H1 (cell line): ENCODE data around the gene RAB44. TPM values are rescaled to one million over a fixed set of nuclear protein-coding genes. Genes with fewer than 3 reads are reported as not detected.

Source experiments
- CTCF ChIA-PET: fragments of 300-600 bp; sonication (Branson Sonifier 250); formaldehyde crosslinking; loops from one replicate; lab custom pipeline; 2021; ENCODE audit not compliant: partially characterized antibody; lab: Charles Lee
- POLR2A ChIA-PET: fragments of 300-600 bp; sonication (Branson Sonifier 250); formaldehyde crosslinking; loops from one replicate; lab custom pipeline; 2021; ENCODE audit warnings: inconsistent platforms; ENCODE audit not compliant: partially characterized antibody; lab: Charles Lee
- DNase-seq, 2 experiments: peaks; one replicate each; pipeline versions ENCODE4 v3.0.0 to v3.0.0-alpha.2; 2010 to 2022; ENCODE audit warnings: low spot score in 2 of 2, low read depth in 1 of 2, mixed read lengths in 1 of 2
- FAIRE-seq: peaks from 2 replicates; lab custom pipeline; 2011; peaks lifted over from hg19 to GRCh38; lab: Jason Lieb, UNC
- H2AFZ ChIP-seq: 2 replicates; pipeline ENCODE4 v1.8.1; 2012; ENCODE audit warnings: low read length, inconsistent platforms
- H2AK5ac ChIP-seq: 2 replicates; pipeline ENCODE4 v1.6.1; 2013; ENCODE audit warnings: low read depth, low read length
- H2BK120ac ChIP-seq: replicated peaks from 2 replicates; pipeline ENCODE3; 2013; ENCODE audit warnings: low read depth, low read length, inconsistent platforms
- H2BK12ac ChIP-seq: 2 replicates; pipeline ENCODE4 v1.6.1; 2013; ENCODE audit warnings: low read depth, low read length
- H2BK15ac ChIP-seq: 2 replicates; pipeline ENCODE4 v1.6.1; 2013; ENCODE audit warnings: low read length
- H2BK20ac ChIP-seq: 2 replicates; pipeline ENCODE4 v1.6.1; 2013; ENCODE audit warnings: low read length
- H2BK5ac ChIP-seq: 2 replicates; pipeline ENCODE4 v1.6.1; 2013; ENCODE audit warnings: low read depth, low read length
- H3K14ac ChIP-seq: 2 replicates; pipeline ENCODE4 v1.6.1; 2013; ENCODE audit warnings: inconsistent platforms; ENCODE audit not compliant: insufficient read length
- H3K18ac ChIP-seq: 2 replicates; pipeline ENCODE4 v1.6.1; 2013; ENCODE audit warnings: low read length; ENCODE audit errors: extremely low read depth
- H3K23ac ChIP-seq: 2 replicates; pipeline ENCODE4 v1.6.1; 2013; ENCODE audit warnings: inconsistent platforms; ENCODE audit not compliant: insufficient read length
- H3K23me2 ChIP-seq: 2 replicates; pipeline ENCODE4 v1.6.1; 2013; ENCODE audit warnings: low read depth, low read length
- H3K27ac ChIP-seq: 2 replicates; pipeline ENCODE4 v1.6.1; 2011; ENCODE audit warnings: low read depth, low read length, inconsistent platforms
- H3K27me3 ChIP-seq, 4 experiments: replicated peaks in 1 of 4; 1 replicate in 1 of 4; 2 replicates in 3 of 4; pipeline versions ENCODE4 v1.6.1 to v1.8.1; 2011 to 2013; ENCODE audit warnings: low read length in 3 of 4, mild to moderate bottlenecking in 3 of 4, inconsistent platforms in 2 of 4, mixed read lengths in 2 of 4, moderate library complexity in 1 of 4; ENCODE audit not compliant: control insufficient read depth in 3 of 4, insufficient read depth in 3 of 4; ENCODE audit errors: extremely low read depth in 1 of 4
- H3K36me3 ChIP-seq, 4 experiments: 2 replicates each; pipeline versions ENCODE4 v1.6.1 to v1.8.1; 2011 to 2013; ENCODE audit warnings: mild to moderate bottlenecking in 4 of 4, low read length in 3 of 4, moderate library complexity in 2 of 4, control low read depth in 1 of 4, inconsistent platforms in 1 of 4; ENCODE audit not compliant: insufficient read depth in 4 of 4, control insufficient read depth in 2 of 4
- H3K4ac ChIP-seq: replicated peaks from 2 replicates; pipeline ENCODE3; 2013; ENCODE audit warnings: low read length, low read depth, mixed read lengths, inconsistent platforms; ENCODE audit not compliant: insufficient read length
- H3K4me1 ChIP-seq, 4 experiments: replicated peaks in 1 of 4; 1 replicate in 1 of 4; 2 replicates in 3 of 4; pipeline versions ENCODE4 v1.6.1 to v1.8.1; 2011 to 2013; ENCODE audit warnings: low read length in 3 of 4, inconsistent platforms in 2 of 4, mixed read lengths in 1 of 4; ENCODE audit not compliant: insufficient read depth in 4 of 4, control insufficient read depth in 3 of 4
- H3K4me2 ChIP-seq, 2 experiments: 2 replicates each; pipeline versions ENCODE4 v1.6.1 to v1.8.1; 2011 to 2013; ENCODE audit warnings: low read depth in 2 of 2, low read length in 2 of 2, control low read depth in 1 of 2, inconsistent platforms in 1 of 2, mild to moderate bottlenecking in 1 of 2; ENCODE audit not compliant: insufficient read depth in 1 of 2
- H3K4me3 ChIP-seq, 4 experiments: fragments of 200-600, 300-600 bp in 1 of 4; sonication (generic), shearing (Covaris generic), sonication (Bioruptor Twin) in 1 of 4; 2 replicates each; pipeline versions ENCODE4 v1.5.1 to v1.8.1; 2011 to 2016; ENCODE audit warnings: low read length in 4 of 4, low read depth in 3 of 4, control low read depth in 2 of 4, inconsistent platforms in 2 of 4, mild to moderate bottlenecking in 2 of 4, mixed read lengths in 1 of 4, moderate library complexity in 1 of 4; ENCODE audit not compliant: insufficient read depth in 2 of 4; ENCODE audit errors: extremely low read depth in 1 of 4
- H3K56ac ChIP-seq: replicated peaks from 2 replicates; pipeline ENCODE3; 2013; ENCODE audit warnings: low read depth, mild to moderate bottlenecking, mixed read lengths, low read length, inconsistent platforms; ENCODE audit not compliant: insufficient read length
- H3K79me1 ChIP-seq: 2 replicates; pipeline ENCODE4 v1.6.1; 2013; ENCODE audit warnings: low read depth, low read length, control low read depth
- H3K79me2 ChIP-seq, 2 experiments: 2 replicates each; pipeline versions ENCODE4 v1.6.1 to v1.8.1; 2012 to 2013; ENCODE audit warnings: low read length in 2 of 2, mild to moderate bottlenecking in 2 of 2, inconsistent platforms in 1 of 2; ENCODE audit not compliant: insufficient read depth in 2 of 2, control insufficient read depth in 1 of 2
- H3K9ac ChIP-seq, 4 experiments: replicated peaks in 1 of 4; 1 replicate in 1 of 4; 2 replicates in 3 of 4; pipeline versions ENCODE4 v1.6.1 to v1.8.1; 2011 to 2013; ENCODE audit warnings: low read depth in 3 of 4, low read length in 3 of 4, control low read depth in 2 of 4, mild to moderate bottlenecking in 2 of 4, moderate library complexity in 2 of 4, inconsistent platforms in 1 of 4; ENCODE audit errors: extremely low read depth in 1 of 4
- H3K9me3 ChIP-seq, 2 experiments: 2 replicates each; pipeline versions ENCODE4 v1.6.1 to v1.8.1; 2012 to 2013; ENCODE audit warnings: mild to moderate bottlenecking in 2 of 2, moderate library complexity in 2 of 2, control low read depth in 1 of 2, inconsistent platforms in 1 of 2, low read depth in 1 of 2, low read length in 1 of 2, mixed read lengths in 1 of 2; ENCODE audit not compliant: insufficient read depth in 2 of 2
- H4K20me1 ChIP-seq, 2 experiments: replicated peaks in 1 of 2; 2 replicates each; pipeline versions ENCODE3 to v1.8.1; 2011 to 2013; ENCODE audit warnings: inconsistent platforms in 2 of 2, low read length in 2 of 2, mild to moderate bottlenecking in 1 of 2; ENCODE audit not compliant: insufficient read depth in 2 of 2, control insufficient read depth in 1 of 2
- H4K5ac ChIP-seq: 2 replicates; pipeline ENCODE4 v1.6.1; 2013; ENCODE audit warnings: low read length, low read depth, mixed read lengths, inconsistent platforms; ENCODE audit not compliant: insufficient read length
- H4K8ac ChIP-seq: 2 replicates; pipeline ENCODE4 v1.8.0; 2013; ENCODE audit warnings: mild to moderate bottlenecking, moderate library complexity, low read length, inconsistent platforms; ENCODE audit not compliant: insufficient read depth; ENCODE audit errors: extremely low read depth
- H4K91ac ChIP-seq: replicated peaks from 2 replicates; pipeline ENCODE3; 2013; ENCODE audit warnings: low read length, mixed read lengths, inconsistent platforms; ENCODE audit not compliant: insufficient read length
- CREB1 ChIP-seq: IDR thresholded peaks from 2 replicates; pipeline ENCODE4 v1.6.1; 2012; ENCODE audit warnings: inconsistent platforms
- KDM4A ChIP-seq: IDR thresholded peaks from one replicate; pipeline ENCODE4 v1.7.1; 2012; ENCODE audit warnings: low read depth, mild to moderate bottlenecking, moderate library complexity, low read length, inconsistent platforms; ENCODE audit not compliant: severe bottlenecking
- KDM5A ChIP-seq: fragments of 200-600 bp; IDR thresholded peaks from 2 replicates; pipeline ENCODE4 v1.7.1; 2012; ENCODE audit warnings: mild to moderate bottlenecking, low read length, inconsistent platforms, mixed read lengths
- RXRA ChIP-seq: IDR thresholded peaks from 2 replicates; pipeline ENCODE4 v1.6.1; 2011; ENCODE audit warnings: low read depth, mild to moderate bottlenecking, low read length, moderate library complexity; ENCODE audit not compliant: insufficient read depth
- TCF12 ChIP-seq: IDR thresholded peaks from 2 replicates; pipeline ENCODE4 v1.6.1; 2011; ENCODE audit warnings: low read depth, mild to moderate bottlenecking, low read length
- WGBS, 2 experiments: shearing (Covaris generic) in 1 of 2; methylation state at CpG; one replicate each; pipeline versions ENCODE4 v1.1.6 to v1.1.7; 2013 to 2015; ENCODE audit warnings: low lambda C conversion rate in 2 of 2, mixed read lengths in 2 of 2, inconsistent platforms in 1 of 2, low coverage in 1 of 2, missing lambda C conversion rate in 1 of 2; ENCODE audit not compliant: insufficient replicate concordance in 2 of 2, insufficient coverage in 1 of 2, insufficient read length in 1 of 2; ENCODE audit errors: extremely low coverage in 1 of 2, missing lambda C conversion rate in 1 of 2; 5-methylcytosine and 5-hydroxymethylcytosine counted together
- polyA plus RNA-seq, 7 experiments: library from polyadenylated mRNA; depleted of rRNA in 3 of 7; stranded (reverse) in 5 of 7; unstranded in 2 of 7; fragments of >200 nt in 5 of 7; fragments of 200-250 nt in 2 of 7; gene quantifications; 1 replicate in 5 of 7; 2 replicates in 1 of 7; 4 replicates in 1 of 7; pipeline versions ENCODE4 v1.2.1 to v1.2.3, GENCODE V29; 2011 to 2013; ENCODE audit warnings: missing spikeins in 2 of 7, mixed read lengths in 2 of 7
- total RNA-seq: library from RNA; stranded (reverse); fragmentation: NEBNext Ultra II Directional; extraction: Animal tissue kit (Norgen Biotek cat#: 25700); gene quantifications from 2 replicates; pipeline ENCODE4 v1.2.1, GENCODE V29; 2021

Gene RAB44
- total and polyA plus RNA-seq, 2 of the 8 experiments (the other 6 are each of a cell fraction or from before 2014, with no cell fraction given), result 0.02 TPM; not detected in 1

DNA sequence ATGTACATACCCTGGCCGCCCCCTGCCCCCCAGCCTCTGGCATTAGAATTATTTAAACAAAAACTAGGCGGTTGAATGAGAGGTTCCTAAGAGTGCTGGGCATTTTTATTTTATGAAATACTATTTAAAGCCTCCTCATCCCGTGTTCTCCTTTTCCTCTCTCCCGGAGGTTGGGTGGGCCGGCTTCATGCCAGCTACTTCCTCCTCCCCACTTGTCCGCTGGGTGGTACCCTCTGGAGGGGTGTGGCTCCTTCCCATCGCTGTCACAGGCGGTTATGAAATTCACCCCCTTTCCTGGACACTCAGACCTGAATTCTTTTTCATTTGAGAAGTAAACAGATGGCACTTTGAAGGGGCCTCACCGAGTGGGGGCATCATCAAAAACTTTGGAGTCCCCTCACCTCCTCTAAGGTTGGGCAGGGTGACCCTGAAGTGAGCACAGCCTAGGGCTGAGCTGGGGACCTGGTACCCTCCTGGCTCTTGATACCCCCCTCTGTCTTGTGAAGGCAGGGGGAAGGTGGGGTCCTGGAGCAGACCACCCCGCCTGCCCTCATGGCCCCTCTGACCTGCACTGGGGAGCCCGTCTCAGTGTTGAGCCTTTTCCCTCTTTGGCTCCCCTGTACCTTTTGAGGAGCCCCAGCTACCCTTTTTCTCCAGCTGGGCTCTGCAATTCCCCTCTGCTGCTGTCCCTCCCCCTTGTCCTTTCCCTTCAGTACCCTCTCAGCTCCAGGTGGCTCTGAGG lies 11.5 kb upstream of the RAB44 start:
- no peak for DNase-seq
- no peak overlapping the region for H2BK12ac ChIP-seq
- 85% methylated on average over 11 of the region's 11 CpGs; no CpG with 5 or more reads in 1 of the 2 experiments for WGBS, 2 experiments

More for the DNA sequence above, 11.5 kb upstream of the RAB44 start:
- Histone ChIP-seq H3K27me3 (no peaks in the 10 kb centered on the region), H2AK5ac (no peak overlapping the region), H3K4me2 (no peak overlapping the region), H3K4ac (no peak overlapping the region), H4K5ac (no peak overlapping the region), H2BK120ac (no peak overlapping the region), H3K23me2 (no peaks in the 10 kb centered on the region), H2BK20ac (no peak overlapping the region), H3K23ac (no peak overlapping the region), H4K8ac (no peak overlapping the region; the same call in 1 of the 2 replicates), H3K56ac (no peak overlapping the region), H3K79me1 (no peaks in the 10 kb centered on the region), H3K9me3 (no peaks in the 10 kb centered on the region), H4K91ac (no peak overlapping the region), H3K4me1 (peaks cover 0 to 5% (median 2%) of the 10 kb centered on the region in 4 experiments; a peak in 3 of 7 replicates), H2BK15ac (no peak overlapping the region), H3K4me3 (no peak overlapping the region), H3K9ac (no peak overlapping the region), H3K27ac (no peak overlapping the region), H2BK5ac (no peak overlapping the region), H3K18ac (no peak overlapping the region), H4K20me1 (peaks cover 0 to 18% of the 10 kb centered on the region in 2 experiments), H3K14ac (no peak overlapping the region), H3K79me2 (peaks cover 0 to 16% of the 10 kb centered on the region in 2 experiments; a peak in 2 of 4 replicates), H3K36me3 (peaks cover 4 to 30% (median 19%) of the 10 kb centered on the region in 4 experiments; a peak in 7 of 8 replicates), H2AFZ (no peak overlapping the region)
- no peak for FAIRE-seq
- ChIA-PET POLR2A (interaction anchor here (1.6 kb wide), 1 partner anchor 82 kb away, joined by 4 read pairs; no protein-coding TSS in a partner anchor), CTCF (interaction anchor here (1.0 to 1.6 kb wide), 5 partner anchors 9 to 62 kb away, joined by 3 to 4 read pairs (median 3); partner anchors contain the start of gene RAB44)
- TF ChIP-seq KDM4A (no peak), TCF12 (no peak), RXRA (no peak), CREB1 (no peak), KDM5A (no peak)
